Rectal smooth muscle tissue (tissue), 1 donor: ENCODE results near the gene RARRES1.

ENCODE experiments used
- H3K27ac ChIP-seq: one replicate; pipeline ENCODE4 v1.7.0; 2013; ENCODE audit warnings: low read depth, low read length, inconsistent platforms
- H3K27me3 ChIP-seq: one replicate; pipeline ENCODE4 v1.7.0; 2013; ENCODE audit warnings: low read length; ENCODE audit not compliant: control insufficient read depth, insufficient read depth
- H3K36me3 ChIP-seq: one replicate; pipeline ENCODE4 v1.7.0; 2013; ENCODE audit warnings: low read length; ENCODE audit not compliant: control insufficient read depth, insufficient read depth
- H3K4me1 ChIP-seq: one replicate; pipeline ENCODE4 v1.7.0; 2013; ENCODE audit warnings: low read length; ENCODE audit not compliant: control insufficient read depth, insufficient read depth
- H3K4me3 ChIP-seq: one replicate; pipeline ENCODE4 v1.7.0; 2013; ENCODE audit warnings: low read length
- H3K9ac ChIP-seq: one replicate; pipeline ENCODE4 v1.7.0; 2013; ENCODE audit warnings: low read length

The RARRES1 gene

GRCh38 chr3:158663246-158663645 lies 69.0 kb downstream of the RARRES1 start:
- H3K36me3 ChIP-seq = peaks cover 27% of the 10 kb centered on the region
- H3K27ac ChIP-seq = no peak overlapping the region
- no peak overlapping the region for H3K9ac ChIP-seq

GRCh38 chr3:158660711-158661110 lies 71.5 kb downstream of the RARRES1 start:
- no peak overlapping the region for H3K27ac ChIP-seq
- no peaks in the 10 kb centered on the region for H3K4me1 ChIP-seq
- H3K36me3 ChIP-seq = peaks cover 22% of the 10 kb centered on the region
- no peak overlapping the region for H3K4me3 ChIP-seq
- H3K9ac ChIP-seq = no peak overlapping the region
- no peaks in the 10 kb centered on the region for H3K27me3 ChIP-seq

More at GRCh38 chr3:158663246-158663645, 69.0 kb downstream of the RARRES1 start:
- Histone ChIP-seq H3K4me3 (no peak overlapping the region), H3K4me1 (no peaks in the 10 kb centered on the region), H3K27me3 (no peaks in the 10 kb centered on the region)

- Histone ChIP-seq H3K4me1 (no peaks in the 10 kb centered on the region), H3K27ac (no peak overlapping the region), H3K36me3 (peaks cover 24% of the 10 kb centered on the region), H3K9ac (no peak overlapping the region), H3K27me3 (no peaks in the 10 kb centered on the region), H3K4me3 (no peak overlapping the region)
Measured at GRCh38 chr3:158659454-158660237, 72.6 kb downstream of the RARRES1 start.

GRCh38 chr3:158658889-158659288 lies 73.4 kb downstream of the RARRES1 start:
- Histone ChIP-seq H3K27ac (no peak overlapping the region), H3K36me3 (peaks cover 21% of the 10 kb centered on the region), H3K4me1 (no peaks in the 10 kb centered on the region), H3K9ac (no peak overlapping the region), H3K27me3 (no peaks in the 10 kb centered on the region), H3K4me3 (no peak overlapping the region)

GRCh38 chr3:158652463-158652862 lies 79.8 kb downstream of the RARRES1 start:
- no peak overlapping the region for H3K9ac ChIP-seq
- peaks cover 8% of the 10 kb centered on the region for H3K36me3 ChIP-seq
- no peaks in the 10 kb centered on the region for H3K4me1 ChIP-seq
- H3K27me3 ChIP-seq = no peaks in the 10 kb centered on the region
- H3K4me3 ChIP-seq = no peak overlapping the region
- no peak overlapping the region for H3K27ac ChIP-seq

- Histone ChIP-seq H3K27me3 (no peaks in the 10 kb centered on the region), H3K27ac (no peak overlapping the region), H3K36me3 (peaks cover 8% of the 10 kb centered on the region), H3K4me1 (no peaks in the 10 kb centered on the region), H3K9ac (no peak overlapping the region), H3K4me3 (no peak overlapping the region)
Measured at GRCh38 chr3:158651192-158651591, 81.1 kb downstream of the RARRES1 start.

GRCh38 chr3:158649791-158650190 lies 82.5 kb downstream of the RARRES1 start:
- Histone ChIP-seq H3K36me3 (peaks cover 4% of the 10 kb centered on the region), H3K27me3 (no peaks in the 10 kb centered on the region), H3K9ac (no peak overlapping the region), H3K4me1 (peaks cover 3% of the 10 kb centered on the region), H3K27ac (no peak overlapping the region), H3K4me3 (no peak overlapping the region)
